Activated CD4-positive, alpha-beta T cell treated with anti-CD3 and anti-CD28 coated beads for 24 hours (primary cell): ENCODE measurements around the gene SETSIP.
A peak's percentile ranks its signal among the peaks of the same experiment; 100 is the strongest.
"Not testable (repeated sequence)": the region's sequence is repeated elsewhere in the genome, so short reads cannot be mapped to it uniquely, and the experiment has no call there.

Experiments used
- DNase-seq, 2 donors: peaks; one replicate each; pipeline ENCODE4 v3.0.0-alpha.2; 2020; ENCODE audit warnings: low read depth in 2 of 2

SETSIP gene, protein sequence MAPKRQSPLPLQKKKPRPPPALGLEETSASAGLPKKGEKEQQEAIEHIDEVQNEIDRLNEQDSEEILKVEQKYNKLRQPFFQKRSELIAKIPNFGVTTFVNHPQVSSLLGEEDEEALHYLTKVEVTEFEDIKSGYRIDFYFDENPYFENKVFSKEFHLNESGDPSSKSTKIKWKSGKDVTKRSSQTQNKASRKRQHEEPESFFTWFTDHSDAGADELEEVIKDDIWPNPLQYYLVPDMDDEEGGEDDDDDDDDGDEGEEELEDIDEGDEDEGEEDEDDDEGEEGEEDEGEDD

DNA sequence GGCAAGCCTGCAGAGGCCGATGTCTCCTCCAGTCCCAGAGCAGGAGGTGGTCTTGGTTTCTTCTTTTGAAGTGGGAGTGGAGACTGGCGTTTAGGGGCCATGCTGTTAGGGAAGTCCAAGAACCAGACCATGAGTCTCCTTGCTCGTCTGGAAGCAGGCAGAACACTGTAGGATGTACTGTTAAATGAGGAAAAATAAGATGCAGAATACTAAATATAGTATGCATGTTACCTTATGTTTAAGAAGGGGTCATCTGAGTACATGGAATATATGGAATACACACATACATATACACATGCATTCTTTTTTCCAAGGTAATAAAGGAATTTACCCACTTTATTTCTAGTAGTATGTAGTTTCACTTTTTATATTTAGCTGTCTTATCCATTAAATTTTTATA, at the start of gene SETSIP:
TSS of gene SETSIP (minus strand) at position 101 of the 400 bp plus-strand sequence. CDS start at position 101, 0 bp downstream.
- no peak for DNase-seq

DNA sequence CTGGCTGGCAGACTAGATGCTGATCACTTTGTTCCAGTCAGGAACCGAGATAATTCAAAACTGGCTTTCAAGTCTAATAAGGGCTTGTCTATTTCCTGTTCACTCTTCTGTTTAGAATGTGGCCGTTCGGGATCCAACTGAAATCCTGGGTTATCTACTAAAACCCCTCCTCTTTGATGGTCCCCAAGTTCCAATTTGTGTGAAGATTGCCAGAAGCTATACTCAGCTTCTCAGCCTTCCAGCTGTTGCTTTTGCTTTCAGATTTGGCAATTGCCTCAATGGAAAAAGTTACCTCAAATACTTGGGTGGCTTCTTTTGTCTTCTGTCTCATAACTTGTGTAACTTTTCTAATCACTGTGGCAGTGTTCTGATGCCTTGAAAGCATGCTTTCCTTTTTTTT, 48.7 kb upstream of the SETSIP start:
- DNase-seq, result no peak

DNA sequence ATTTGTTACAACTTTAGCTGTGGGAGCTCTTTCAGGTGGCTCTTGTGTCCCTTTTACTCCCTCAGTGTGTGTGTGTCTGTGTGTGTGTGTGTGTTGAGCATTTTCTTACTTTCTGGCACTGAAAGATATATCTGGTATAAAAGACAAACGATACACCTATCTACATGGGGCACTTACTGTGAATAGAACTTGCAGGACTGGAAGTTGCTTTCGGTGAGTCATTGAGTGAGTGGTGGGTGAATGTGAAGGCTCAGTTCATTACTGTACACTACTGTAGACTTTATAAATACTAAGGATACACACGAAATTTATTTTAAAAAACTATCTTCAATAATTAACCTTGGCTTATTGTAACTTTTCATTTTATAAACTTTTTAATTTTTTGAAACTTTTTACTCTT, 43.6 kb upstream of the SETSIP start:
- DNase-seq, result no peak

DNA sequence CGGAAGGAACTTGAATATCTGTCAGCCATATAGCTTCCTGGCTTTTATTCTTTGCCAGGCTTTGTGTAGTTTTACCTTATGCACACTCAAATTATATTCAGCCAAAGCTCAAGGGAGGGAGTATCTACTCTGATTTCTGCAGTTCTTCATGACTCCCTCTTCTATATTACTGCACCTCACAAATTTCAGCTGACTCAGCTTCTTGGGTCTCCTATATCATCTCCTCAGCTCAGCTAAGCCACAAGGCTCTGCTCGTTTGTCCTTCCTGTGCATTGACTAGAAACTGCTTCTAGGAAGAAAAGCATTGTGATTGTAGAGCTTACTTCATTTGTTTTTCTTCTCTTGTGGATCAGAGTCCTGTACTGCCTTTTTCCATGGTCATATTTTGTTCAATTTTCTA, 42.3 kb upstream of the SETSIP start:
- no peak for DNase-seq

DNA sequence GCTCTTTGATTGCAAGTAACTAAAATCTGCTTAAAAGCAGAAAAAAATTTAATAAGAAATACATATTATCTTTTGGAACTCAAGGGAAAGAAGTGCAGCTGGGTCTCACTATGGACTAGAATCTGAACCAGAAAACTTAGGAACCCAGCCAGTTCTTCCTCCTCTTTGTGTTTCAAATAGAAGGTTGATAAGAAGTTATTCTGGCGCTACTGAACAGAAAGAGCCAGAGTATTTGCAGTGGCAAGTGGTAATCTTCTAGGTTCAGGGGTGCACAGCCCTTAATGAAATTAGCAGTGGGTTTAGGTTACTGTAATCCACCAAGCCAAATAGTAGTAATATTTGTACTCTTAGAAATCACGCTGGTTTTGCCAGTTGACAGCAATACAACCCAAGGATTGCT, 33.4 kb upstream of the SETSIP start:
- no peak for DNase-seq

DNA sequence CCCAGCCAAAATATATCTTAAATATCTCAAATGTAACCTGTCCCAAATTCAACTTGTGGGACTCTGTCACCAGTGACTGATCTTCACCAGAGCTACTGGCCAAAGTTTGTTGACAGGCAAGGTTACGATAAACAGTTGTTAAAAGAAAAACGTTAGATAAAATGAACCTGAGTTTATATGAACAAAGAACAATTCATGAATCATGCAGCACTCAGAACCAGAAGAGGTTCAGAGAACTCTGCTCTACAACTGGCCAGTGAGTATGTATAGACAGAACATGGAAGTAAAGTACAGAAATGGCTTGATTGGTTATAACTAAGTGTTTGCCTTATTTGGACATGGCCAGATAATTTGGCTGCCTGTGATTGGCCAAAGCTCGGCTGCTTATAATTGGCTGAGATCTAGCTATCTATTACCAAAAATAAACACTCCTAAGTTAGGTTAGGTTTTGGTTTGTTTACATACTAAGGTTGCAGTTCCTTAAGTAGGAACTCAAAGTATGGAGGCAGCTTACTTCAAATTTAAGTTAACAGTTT, 30.4 kb upstream of the SETSIP start:
- no peak for DNase-seq

DNA sequence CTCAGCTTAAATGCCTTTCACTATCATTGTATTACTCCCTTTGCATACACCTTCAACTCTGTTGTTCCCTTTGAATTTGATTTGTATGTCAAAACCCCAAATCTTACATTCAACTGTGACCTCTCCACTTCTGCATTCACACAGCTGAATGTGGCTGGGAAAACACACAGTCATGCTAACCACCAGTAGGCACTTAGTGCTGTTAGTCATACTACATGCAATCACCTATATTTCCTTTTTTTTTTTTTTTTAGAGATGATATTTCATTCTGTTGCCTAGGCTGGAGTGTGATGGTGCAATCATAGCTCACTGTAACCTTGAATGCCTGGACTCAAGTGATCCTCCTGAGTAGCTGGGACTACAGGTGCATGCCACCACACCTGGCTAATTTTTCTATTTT, 21.1 kb upstream of the SETSIP start:
- no peak for DNase-seq

DNA sequence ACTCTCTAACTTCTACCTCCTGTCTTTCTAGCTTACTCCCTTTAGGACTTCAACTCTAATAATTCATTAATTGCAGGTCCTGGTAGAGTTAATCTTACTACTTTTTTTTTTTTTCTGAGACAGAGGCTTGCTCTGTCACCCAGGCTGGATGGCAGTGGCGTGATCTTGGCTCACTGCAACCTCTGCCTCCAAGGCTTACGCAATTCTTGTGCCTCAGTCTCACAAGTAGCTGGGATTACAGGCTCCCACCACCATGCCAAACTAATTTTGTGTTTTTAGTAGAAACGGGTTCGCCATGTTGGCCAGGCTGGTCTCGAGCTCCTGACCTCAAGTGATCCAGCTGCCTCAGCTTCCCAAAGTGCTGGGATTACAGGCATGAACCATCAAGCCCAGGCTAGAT, 20.7 kb upstream of the SETSIP start:
- DNase-seq, result no peak

DNA sequence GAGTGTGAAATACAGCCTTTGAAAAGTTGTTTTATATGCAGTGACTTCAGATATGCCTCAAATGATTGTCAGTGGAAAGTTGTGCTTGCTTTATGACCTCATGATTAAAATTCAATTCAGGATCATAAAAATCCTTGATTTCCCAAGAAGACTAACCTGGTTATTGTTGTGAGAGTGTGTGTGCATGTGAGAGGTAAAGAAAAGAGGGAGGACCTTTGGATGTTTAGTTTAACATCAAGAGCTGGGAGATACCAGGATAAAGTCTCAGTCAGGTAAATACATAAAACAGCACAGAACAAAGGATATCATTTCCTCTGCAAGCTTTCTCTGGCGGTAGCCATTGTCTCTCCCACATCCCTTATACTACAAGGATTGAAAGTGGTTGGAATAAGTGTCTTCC, 19.4 kb upstream of the SETSIP start:
- DNase-seq, result no peak

DNA sequence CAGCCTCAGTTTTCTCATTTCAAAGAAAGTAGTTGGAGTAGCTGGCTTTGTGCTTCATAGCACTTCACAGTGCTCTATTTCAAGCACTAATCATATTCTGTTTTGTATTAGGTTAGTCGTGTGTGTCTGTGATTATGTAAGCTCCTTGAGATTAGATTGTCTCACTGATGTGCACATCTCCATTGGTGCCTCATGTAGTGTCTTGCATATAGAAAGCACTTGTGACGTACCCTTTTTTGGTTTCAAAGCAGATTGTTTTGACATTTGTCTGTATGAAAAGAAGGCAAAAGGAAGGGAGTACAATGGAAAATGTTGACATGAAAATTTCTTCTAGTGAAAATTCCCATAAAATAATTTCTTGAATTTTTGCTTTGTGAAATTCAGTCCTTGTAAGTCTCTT, 18.9 kb upstream of the SETSIP start:
- DNase-seq, result no peak

DNA sequence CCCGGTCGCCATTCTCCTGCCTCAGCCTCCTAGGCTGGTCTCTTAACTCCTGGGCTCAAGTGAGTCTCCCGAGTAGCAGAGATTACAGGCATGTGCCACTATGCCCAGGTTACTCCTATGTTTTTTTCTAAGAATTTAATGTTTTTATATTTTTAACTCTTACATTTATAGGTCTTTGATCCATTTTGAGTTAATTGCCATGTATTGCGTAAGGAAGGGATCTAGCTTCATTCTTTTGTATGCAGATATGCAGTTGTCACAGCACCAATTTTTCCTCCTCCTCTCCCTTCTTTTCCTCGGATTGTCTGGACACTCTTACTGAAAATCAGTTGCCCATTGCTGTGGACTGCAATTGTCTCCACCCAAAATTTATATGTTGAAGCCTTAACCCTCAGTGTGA, 16.4 kb upstream of the SETSIP start:
- DNase-seq, result no peak

DNA sequence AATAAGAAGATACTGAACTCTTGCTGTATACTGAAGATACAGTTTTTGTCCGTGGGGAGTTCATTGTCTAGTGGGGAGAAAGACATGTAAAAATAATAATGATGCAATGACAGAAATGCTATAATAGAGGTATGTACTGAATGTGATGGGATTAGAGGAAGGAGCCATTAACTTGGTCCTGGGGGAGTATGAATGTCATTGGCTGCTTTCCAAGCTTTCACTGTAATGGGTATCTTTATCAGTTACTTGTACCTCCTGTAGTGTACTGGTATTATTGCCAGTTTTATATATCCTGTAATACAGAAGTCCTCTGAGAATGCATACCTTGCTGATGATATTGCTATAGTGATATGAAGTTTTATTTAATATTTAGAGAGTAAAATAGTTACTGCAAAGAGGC, 12.3 kb upstream of the SETSIP start:
- DNase-seq, result no peak

DNA sequence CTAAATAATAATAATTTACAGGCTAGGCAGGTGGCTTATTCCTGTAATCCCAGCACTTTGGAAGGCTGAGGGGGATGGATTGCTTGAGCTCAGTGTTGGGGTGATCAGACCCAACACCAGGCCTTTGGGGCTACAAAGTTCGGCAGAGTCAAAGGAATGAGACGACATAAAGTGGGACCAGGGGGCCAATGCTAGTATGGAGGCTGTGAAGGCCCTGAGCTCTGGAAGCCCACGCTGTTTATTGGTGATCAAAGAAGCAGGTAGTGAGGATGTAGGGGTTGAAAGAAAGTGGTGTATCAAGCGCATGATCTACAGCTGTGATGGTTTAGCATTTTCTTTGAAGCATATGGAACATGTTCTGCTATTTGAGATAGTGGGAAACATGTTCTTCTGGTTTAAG, 10.5 kb upstream of the SETSIP start:
- DNase-seq, result no peak

DNA sequence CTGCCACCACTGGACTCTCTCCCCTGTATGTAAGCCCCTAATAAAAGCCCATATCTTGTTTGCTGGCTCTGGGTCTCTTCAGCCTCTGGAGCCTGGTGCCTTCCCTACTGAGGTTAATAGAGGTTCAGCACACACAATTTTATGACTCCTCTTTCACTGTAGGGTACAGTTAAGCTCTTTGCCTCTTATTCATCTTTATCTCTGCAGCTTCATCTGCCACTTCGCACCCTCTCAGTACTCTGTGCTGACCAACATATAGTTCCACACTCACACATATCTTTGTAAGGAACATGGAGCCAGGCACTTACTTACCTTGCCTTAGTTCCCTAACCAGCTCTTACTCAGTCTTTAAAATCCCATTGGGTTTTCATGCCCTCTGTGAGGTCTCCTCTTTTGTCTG, 9.4 kb upstream of the SETSIP start:
- no peak for DNase-seq

DNA sequence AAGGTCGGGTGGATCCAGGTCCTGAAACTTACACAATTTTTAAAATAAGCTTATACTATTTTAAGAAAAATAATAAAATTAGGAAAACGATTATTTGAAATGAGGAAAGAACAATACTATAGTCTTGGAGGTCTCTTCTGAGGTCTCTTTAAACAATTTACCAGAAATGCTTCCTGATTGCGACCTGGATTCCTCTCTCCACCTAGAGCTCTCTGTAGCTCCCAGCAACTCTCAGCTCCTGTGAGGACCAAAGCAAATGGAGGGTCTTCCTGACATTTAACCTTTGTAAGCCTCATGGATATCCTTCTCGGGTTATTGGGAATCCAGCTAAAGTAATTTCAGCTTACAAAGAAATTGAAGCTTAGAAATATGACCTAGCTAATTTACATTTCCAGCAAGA, 5.8 kb upstream of the SETSIP start:
- no peak for DNase-seq

DNA sequence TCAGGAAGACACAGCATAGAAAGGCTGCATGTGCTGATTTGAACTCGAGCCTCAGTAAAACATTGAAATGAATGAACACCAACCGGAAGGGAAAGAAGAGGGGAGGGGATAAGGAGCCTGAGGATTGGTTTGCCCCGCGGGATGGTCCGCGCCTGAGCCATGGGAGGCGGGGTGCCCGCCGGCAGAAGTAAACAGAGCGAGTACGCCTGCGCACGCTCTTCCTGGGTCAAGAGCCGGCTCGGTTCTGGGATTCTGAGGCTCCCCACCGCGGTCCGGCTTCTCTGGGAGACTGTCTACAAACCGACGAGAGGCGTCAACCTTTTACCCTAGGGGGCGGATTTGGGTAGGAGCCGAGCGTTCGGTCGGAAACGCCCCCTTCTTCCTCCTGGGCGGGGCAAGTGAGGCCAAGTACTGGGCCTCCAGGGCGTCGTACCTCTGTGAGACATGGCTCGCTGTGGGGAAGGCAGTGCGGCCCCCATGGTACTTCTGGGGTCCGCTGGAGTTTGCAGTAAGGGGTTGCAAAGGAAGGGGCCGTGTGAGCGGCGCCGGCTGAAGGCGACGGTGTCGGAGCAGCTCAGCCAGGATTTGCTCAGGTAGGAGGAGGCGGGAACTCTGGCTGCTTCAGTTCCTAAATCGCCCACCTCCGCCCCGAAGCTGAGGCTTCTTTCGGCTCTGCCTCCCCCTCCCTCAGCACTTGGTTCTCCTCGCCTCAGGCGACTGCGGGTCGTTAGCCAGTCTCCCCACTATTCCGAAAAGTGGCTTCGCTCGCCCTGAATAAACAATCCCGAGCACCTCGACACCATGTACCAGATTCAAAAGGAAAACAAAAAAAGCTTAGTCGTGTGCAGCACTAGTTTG, 5.1 kb upstream of the SETSIP start, which contains the start of gene BTBD8:
TSS of gene BTBD8 (plus strand) at position 218 of the 858 bp plus-strand sequence. CDS start at position 445, 227 bp downstream.
- DNase-seq, result peak; percentile 71 to 74

DNA sequence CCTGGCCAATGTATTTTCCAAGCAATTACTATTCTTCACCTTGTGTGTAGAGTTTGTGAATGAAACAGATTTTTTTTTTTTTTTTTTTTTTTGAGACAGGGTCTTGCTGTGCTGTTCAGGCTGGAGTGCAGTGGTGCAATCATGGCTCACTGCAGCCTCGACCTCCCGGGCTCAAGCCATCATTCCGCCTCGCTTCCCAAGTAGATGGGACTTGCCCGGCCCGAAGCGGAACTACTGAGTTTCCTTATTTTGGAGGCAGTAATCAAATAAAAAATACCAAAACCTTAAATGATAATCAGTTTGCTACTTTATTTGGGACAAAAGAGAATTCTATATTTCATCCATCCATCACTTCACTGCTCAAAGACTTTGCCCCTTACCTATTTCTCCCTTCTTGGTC, 4.2 kb upstream of the SETSIP start:
- DNase-seq, result no peak

DNA sequence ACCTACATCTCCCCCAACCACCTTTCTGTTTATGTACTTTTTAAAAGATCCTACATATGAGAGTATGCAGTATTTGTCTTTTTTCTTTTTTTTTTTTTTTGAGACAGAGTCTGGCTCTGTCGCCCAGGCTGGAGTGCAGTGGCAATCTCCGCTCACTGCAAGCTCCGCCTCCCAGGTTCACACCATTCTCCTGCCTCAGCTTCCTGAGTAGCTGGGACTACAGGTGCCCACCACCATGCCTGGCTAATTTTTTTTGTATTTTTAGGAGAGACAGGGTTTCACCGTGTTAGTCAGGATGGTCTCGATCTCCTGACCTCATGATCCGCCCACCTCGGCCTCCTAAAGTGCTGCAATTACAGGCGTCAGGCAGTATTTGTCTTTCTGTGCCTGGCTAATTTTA, 2.9 kb upstream of the SETSIP start:
- not testable (repeated sequence) for DNase-seq

DNA sequence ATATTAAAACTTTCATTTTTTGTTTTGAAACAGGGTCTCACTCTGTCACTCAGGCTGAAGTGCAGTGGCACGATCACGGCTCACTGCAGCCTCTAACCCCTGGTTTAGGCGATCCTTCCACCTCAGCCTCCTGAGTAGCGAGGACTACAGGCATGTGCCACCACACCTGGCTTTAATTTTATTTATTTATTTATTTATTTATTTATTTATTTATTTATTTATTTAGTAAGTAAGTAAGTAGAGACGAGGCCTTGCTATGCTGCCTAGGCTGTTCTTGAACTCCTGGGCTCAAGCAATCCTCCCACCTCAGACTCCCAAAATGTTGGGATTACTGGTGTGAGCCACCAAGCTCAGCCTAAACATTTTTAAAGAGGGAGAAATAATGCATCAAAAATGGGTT, 1.2 kb upstream of the SETSIP start:
- no peak for DNase-seq

DNA sequence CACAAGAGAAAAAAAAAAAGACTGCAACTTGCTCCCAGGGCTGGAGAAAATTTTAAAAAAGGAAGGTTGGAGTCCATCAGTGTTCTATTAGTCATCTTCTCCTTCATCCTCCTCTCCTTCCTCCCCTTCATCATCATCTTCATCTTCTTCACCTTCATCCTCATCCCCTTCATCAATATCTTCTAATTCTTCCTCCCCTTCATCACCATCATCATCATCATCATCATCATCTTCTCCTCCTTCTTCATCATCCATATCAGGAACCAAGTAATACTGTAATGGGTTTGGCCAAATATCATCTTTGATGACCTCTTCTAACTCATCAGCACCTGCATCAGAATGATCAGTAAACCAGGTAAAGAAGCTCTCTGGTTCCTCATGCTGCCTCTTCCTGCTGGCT, 765 bp downstream of the SETSIP start:
- not testable (repeated sequence) for DNase-seq

DNA sequence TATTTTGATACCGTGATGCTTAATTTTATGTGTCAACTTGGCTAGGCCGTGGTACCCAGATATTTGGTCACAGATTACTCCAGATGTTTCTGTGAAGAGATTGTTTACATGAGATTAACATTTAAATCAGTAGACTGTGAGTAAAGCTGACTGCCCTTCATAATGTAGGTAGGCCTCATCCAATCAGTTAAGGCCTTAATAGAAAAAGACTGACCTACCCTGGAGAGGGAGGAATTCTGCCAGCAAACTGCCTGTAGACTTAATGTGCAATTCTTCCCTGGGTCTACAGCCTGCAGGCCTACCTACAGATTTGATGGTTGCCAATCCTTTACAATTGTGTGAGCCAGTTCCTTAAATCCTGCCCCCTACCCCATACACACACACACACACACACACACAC, 4.3 kb downstream of the SETSIP start:
- DNase-seq, result no peak

DNA sequence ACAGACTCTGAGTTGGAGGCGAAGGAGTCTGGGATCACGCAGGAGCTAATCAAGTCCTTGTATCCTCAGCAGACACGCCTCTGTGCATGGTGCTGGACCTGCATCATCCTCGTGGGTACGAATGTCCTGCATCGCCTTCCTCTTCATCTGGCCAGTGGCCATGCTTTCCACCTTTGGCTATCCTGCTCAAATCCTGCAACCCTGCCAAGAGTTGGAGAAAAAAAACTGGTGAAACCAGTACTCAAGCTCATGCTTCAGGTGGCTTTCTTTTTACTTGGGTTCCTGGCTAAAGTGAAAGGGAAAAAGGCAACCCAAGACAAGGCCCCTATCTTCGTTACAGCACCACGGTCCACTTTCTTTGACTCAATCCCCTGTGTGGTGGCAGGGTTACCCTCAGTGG, 8.9 kb downstream of the SETSIP start:
- DNase-seq, result no peak

DNA sequence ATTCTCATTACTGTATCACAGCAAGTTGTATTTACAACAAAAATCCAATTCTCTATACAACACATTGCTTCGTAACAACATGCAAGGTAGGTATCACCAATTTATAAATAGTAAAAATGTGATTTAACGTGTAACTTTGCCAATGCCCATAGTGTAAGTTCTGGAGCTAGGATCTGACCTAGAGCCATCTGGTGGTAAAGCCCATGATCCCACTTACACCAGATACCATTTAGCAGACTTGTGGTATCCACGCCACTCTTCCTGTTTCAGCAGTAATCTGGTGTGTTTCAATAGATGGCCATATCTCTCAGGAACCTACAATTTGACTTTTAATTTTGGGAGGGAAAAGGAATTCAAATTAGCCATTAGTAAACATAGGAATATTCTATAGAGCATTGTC, 10.2 kb downstream of the SETSIP start:
- no peak for DNase-seq
